Prostate gland (tissue), 2 donors: Measurements from ENCODE around the gene COMT. TPM values are rescaled to one million over a fixed set of nuclear protein-coding genes. Genes with fewer than 3 reads are reported as not detected.

Experiments
- DNase-seq: peaks from one replicate; pipeline ENCODE4 v3.0.0-alpha.2; 2019; ENCODE audit warnings: low spot score
- H3K27ac ChIP-seq, 2 donors: fragments of 200-600 bp; sonication (generic); 2 replicates each; pipeline ENCODE4 v1.5.1; 2017 to 2019
- H3K27me3 ChIP-seq: fragments of 200-600 bp; sonication (generic); replicated peaks from 2 replicates; pipeline ENCODE4 v1.5.1; 2019; ENCODE audit not compliant: insufficient read depth
- H3K36me3 ChIP-seq, 2 donors: fragments of 200-600 bp; sonication (generic); 1 replicate in 1 of 2; 2 replicates in 1 of 2; pipeline versions ENCODE4 v1.5.1 to v1.8.1; 2017 to 2019
- H3K4me1 ChIP-seq: fragments of 200-600 bp; sonication (generic); replicated peaks from 2 replicates; pipeline ENCODE4 v1.5.1; 2019
- H3K4me3 ChIP-seq, 2 donors: fragments of 200-600 bp; sonication (generic); 2 replicates each; pipeline ENCODE4 v1.5.1; 2017 to 2019
- H3K9me3 ChIP-seq: fragments of 200-600 bp; sonication (generic); 2 replicates; pipeline ENCODE4 v1.5.1; 2017
- CTCF ChIP-seq, 4 experiments: fragments of 200-600 bp in 2 of 4; fragments of 450-650 bp in 2 of 4; sonication (generic) in 2 of 4; IDR thresholded peaks; 1 replicate in 3 of 4; 2 replicates in 1 of 4; pipeline ENCODE4 v1.5.1; 2016 to 2019; ENCODE audit warnings: antibody characterized with exemption in 4 of 4, mild to moderate bottlenecking in 2 of 4, moderate library complexity in 2 of 4
- POLR2A ChIP-seq: fragments of 450-650 bp; IDR thresholded peaks from one replicate; pipeline ENCODE4 v1.6.1; 2016; ENCODE audit warnings: antibody characterized with exemption, mild to moderate bottlenecking
- POLR2AphosphoS5 ChIP-seq: sonication (generic); formaldehyde crosslinking; IDR thresholded peaks from one replicate; pipeline ENCODE4 v1.6.1; 2017; ENCODE audit warnings: antibody characterized with exemption
- WGBS: methylation state at CpG from one replicate; pipeline ENCODE4 v1.1.5; 2018; 5-methylcytosine and 5-hydroxymethylcytosine counted together
- intact Hi-C: fragments of 100-400 bp; cut with DNase I; formaldehyde crosslinking; loops from one replicate; pipeline ENCODE4 v1.14.2; 2022
- total RNA-seq, 2 donors: library from RNA; depleted of rRNA; stranded (reverse); fragments of >200 nt; gene quantifications; one replicate each; pipeline ENCODE4 v1.1.0, GENCODE V29; 2016

COMT gene
- total RNA-seq, 2 donors from 2014 or later = 456 to 513 TPM

- Histone ChIP-seq H3K4me1 (peaks cover 12% of the 10 kb centered on the region), H3K27ac (no peak overlapping the region), H3K9me3 (no peaks in the 10 kb centered on the region), H3K36me3 (peaks cover 5 to 14% of the 10 kb centered on the region in 2 donors), H3K4me3 (no peak overlapping the region), H3K27me3 (no peaks in the 10 kb centered on the region)
- no peak for TF ChIP-seq POLR2A
- no peak for TF ChIP-seq CTCF (IDR thresholded peaks at IDR 0.05)
- no peak for TF ChIP-seq POLR2AphosphoS5
- intact Hi-C loops = no loop called here
- no peak for DNase-seq
- 85% methylated on average over 13 of the region's 13 CpGs for WGBS
Observed at GRCh38 chr22:19915287-19915954, 26.2 kb upstream of the COMT start.

- 93% methylated on average over 9 of the region's 9 CpGs for WGBS
- DNase-seq = no peak
- H3K4me3 ChIP-seq = no peak overlapping the region
- peak overlapping the region in 1 of 2 donors; percentile 34 for H3K27ac ChIP-seq
- intact Hi-C loops = no loop called here
- H3K4me1 ChIP-seq = peaks cover 12% of the 10 kb centered on the region
- H3K27me3 ChIP-seq = no peaks in the 10 kb centered on the region
- peaks cover 5 to 14% of the 10 kb centered on the region in 2 donors for H3K36me3 ChIP-seq
- H3K9me3 ChIP-seq = no peaks in the 10 kb centered on the region
- TF ChIP-seq POLR2AphosphoS5 (no peak), POLR2A (no peak), CTCF (IDR thresholded peaks at IDR 0.05) (peak in 1 of 4 experiments; percentile 8)
Observed at GRCh38 chr22:19916006-19916405, 25.6 kb upstream of the COMT start.

- Histone ChIP-seq H3K4me3 (no peak overlapping the region), H3K36me3 (peaks cover 5 to 14% of the 10 kb centered on the region in 2 donors), H3K4me1 (peaks cover 5% of the 10 kb centered on the region), H3K27ac (peak overlapping the region; percentile 18 to 44), H3K9me3 (no peaks in the 10 kb centered on the region), H3K27me3 (no peaks in the 10 kb centered on the region)
- intact Hi-C loops = no loop called here
- no peak for DNase-seq
- TF ChIP-seq POLR2A = no peak
- no peak for TF ChIP-seq CTCF (IDR thresholded peaks at IDR 0.05)
- TF ChIP-seq POLR2AphosphoS5 = no peak
- 47% methylated on average over 6 of the region's 7 CpGs for WGBS
Observed at GRCh38 chr22:19916941-19917340, 24.6 kb upstream of the COMT start.

GRCh38 chr22:19917389-19918138, 24.0 kb upstream of the COMT start:
- no peak for DNase-seq
- peaks cover 2% of the 10 kb centered on the region for H3K4me1 ChIP-seq
- H3K36me3 ChIP-seq = peaks cover 5 to 14% of the 10 kb centered on the region in 2 donors
- no peaks in the 10 kb centered on the region for H3K27me3 ChIP-seq
- intact Hi-C loops = no loop called here
- peak overlapping the region; percentile 18 to 44 for H3K27ac ChIP-seq
- H3K9me3 ChIP-seq = no peaks in the 10 kb centered on the region
- no peak overlapping the region for H3K4me3 ChIP-seq
- no peak for TF ChIP-seq POLR2A
- TF ChIP-seq POLR2AphosphoS5 = no peak
- no peak for TF ChIP-seq CTCF (IDR thresholded peaks at IDR 0.05)
- 88% methylated on average over 12 of the region's 12 CpGs for WGBS
